SK-N-MC (cell line): ENCODE measurements around the gene KIF16B.

Source experiments
- DNase-seq: peaks from one replicate; pipeline ENCODE4 v3.0.0-alpha.2; 2011; ENCODE audit warnings: low read depth, low spot score
- H3K27ac ChIP-seq: fragments of 200-600 bp; sonication (generic); 2 replicates; pipeline ENCODE4 v1.5.1; 2016; ENCODE audit warnings: mixed run types
- H3K36me3 ChIP-seq: fragments of 200-600 bp; sonication (generic); 2 replicates; pipeline ENCODE4 v1.6.1; 2017; ENCODE audit warnings: antibody characterized with exemption, low read length, mixed read lengths; ENCODE audit not compliant: insufficient read depth
- H3K4me3 ChIP-seq: fragments of 200-600 bp; sonication (generic); 2 replicates; pipeline ENCODE4 v1.5.1; 2016
- H3K9ac ChIP-seq: fragments of 200-600 bp; sonication (generic); 2 replicates; pipeline ENCODE4 v1.8.0; 2017; ENCODE audit warnings: mixed run types, mixed read lengths; ENCODE audit not compliant: insufficient read length
- H3K9me3 ChIP-seq: fragments of 200-600 bp; sonication (generic); 2 replicates; pipeline ENCODE4 v1.6.1; 2017; ENCODE audit warnings: low read depth, mild to moderate bottlenecking, antibody characterized with exemption, low read length, moderate library complexity, mixed read lengths
- EZH2 ChIP-seq: fragments of 200-600 bp; sonication (generic); IDR thresholded peaks from one replicate; pipeline ENCODE4 v1.6.1; 2017; ENCODE audit warnings: antibody characterized with exemption
- FOXP2 ChIP-seq: optimal IDR thresholded peaks from 2 replicates; pipeline ENCODE3; 2011; ENCODE audit warnings: mild to moderate bottlenecking, moderate library complexity; ENCODE audit not compliant: insufficient read depth; ENCODE audit errors: extremely low read length, control extremely low read depth
- POLR2AphosphoS5 ChIP-seq: IDR thresholded peaks from 2 replicates; pipeline ENCODE4 v1.6.1; 2012; ENCODE audit warnings: mild to moderate bottlenecking, low read depth, low read length, borderline replicate concordance

KIF16B gene

DNA sequence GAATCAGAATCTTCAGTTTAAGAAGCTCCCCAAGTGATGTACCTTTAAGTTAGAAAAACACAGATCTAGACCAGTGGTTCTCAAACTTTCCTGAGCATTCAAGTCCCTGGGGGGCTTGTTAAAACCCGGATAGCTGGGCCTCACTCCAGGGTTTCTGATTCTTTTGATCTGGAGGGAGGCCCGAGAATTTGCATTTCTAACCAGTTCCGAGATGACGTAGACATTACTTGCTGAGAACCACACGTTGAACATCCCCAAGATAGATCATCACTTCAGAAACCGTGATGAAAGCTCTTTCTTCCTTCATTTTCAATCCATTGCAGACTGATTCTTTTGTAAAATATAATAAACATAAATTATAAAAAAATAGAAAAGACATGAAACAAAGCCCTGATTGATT lies 40.7 kb upstream of the KIF16B start:
- DNase-seq: no peak
- no peak overlapping the region for H3K9ac ChIP-seq
- TF ChIP-seq POLR2AphosphoS5 (no peak), EZH2 (no peak), FOXP2 (no peak)

DNA sequence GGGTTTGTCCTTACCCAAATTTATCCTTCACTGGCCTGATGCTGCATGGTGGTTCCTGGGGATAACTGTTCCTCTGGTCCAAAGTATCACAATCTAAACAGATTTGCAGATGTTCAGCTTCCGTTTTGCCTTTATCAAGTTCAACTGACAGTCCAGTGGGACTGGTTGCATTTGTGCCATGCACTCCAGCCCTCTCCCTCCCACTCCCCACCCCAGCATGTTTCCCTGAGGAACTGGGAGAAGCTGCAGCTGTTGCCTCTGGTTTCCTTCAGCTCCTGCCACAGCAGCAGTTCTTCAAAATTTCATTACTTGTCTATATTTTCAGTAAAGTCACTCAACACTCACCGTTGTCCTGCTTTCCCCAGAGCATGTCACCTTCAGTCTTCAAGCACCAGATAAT lies 39.5 kb upstream of the KIF16B start:
- no peak overlapping the region for H3K27ac ChIP-seq
- no peak overlapping the region for H3K9ac ChIP-seq
- DNase-seq: no peak
- H3K36me3 ChIP-seq: no peaks in the 10 kb centered on the region
- TF ChIP-seq POLR2AphosphoS5: no peak
- no peak for TF ChIP-seq EZH2
- H3K4me3 ChIP-seq: no peak overlapping the region
- H3K9me3 ChIP-seq: no peaks in the 10 kb centered on the region

More for the DNA sequence above, 40.7 kb upstream of the KIF16B start:
- Histone ChIP-seq H3K27ac (no peak overlapping the region), H3K9me3 (no peaks in the 10 kb centered on the region), H3K4me3 (no peak overlapping the region), H3K36me3 (no peaks in the 10 kb centered on the region)

DNA sequence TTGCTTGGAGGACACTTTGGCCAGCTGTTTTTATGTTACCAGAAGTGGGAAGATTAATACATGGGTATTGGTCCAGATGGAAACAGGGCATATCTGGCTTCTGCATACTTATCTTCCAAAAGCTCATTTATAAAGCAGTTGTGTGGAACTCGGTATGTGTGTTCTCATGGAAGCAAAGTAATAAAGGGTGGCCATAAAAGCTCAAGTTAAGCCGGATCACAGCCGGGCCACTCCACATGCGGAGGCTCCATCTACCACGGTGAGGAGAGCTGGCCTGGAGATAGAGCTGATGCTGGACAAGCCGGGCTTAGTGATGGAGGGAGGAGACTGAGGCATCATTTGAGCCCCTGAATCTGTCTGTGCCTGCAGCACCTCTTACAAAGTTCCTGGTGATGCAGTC lies 38.6 kb upstream of the KIF16B start:
- Histone ChIP-seq H3K9ac (no peak overlapping the region), H3K4me3 (no peak overlapping the region), H3K9me3 (no peaks in the 10 kb centered on the region), H3K27ac (no peak overlapping the region), H3K36me3 (no peaks in the 10 kb centered on the region)
- DNase-seq: no peak
- TF ChIP-seq POLR2AphosphoS5: no peak
- no peak for TF ChIP-seq FOXP2
- TF ChIP-seq EZH2: no peak

DNA sequence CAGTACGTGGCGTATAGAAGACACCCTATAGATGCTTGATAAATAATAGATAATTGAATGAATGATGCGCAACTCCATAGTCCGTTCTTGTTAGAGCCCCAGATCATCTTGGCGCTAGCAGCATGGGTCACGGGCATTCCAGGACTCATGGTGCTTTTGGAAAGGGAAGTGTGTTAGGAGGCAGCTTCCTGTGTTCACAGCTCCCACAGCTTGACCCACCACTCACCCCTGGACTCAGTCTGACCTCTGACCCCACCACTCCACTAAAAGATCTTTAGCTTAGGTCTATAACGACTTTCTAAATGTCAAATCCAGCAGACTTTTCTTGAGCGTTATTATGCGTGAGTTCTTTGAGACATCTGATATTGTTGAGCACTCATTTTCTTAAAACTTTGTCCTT lies 35.8 kb upstream of the KIF16B start:
- TF ChIP-seq FOXP2 (no peak), EZH2 (no peak), POLR2AphosphoS5 (no peak)
- Histone ChIP-seq H3K9me3 (no peaks in the 10 kb centered on the region), H3K36me3 (no peaks in the 10 kb centered on the region), H3K9ac (no peak overlapping the region), H3K27ac (no peak overlapping the region), H3K4me3 (no peak overlapping the region)
- no peak for DNase-seq

DNA sequence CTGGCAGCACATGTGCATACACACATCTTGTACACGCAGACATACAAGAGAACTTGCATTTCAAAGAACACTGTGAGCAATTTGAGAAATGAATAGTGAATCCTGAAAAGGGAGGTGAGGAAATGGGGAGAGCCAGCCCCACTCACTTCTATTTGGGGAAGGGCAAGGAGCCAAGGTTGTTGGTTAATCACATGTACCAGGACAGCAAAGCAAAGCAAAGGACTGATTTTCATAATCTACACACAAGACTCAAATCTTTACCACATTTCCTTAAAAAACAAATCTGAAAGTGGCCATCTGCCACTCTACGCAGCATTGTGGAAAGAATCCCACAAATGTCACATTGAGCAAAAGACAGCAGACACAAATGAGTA lies 35.0 kb upstream of the KIF16B start:
- Histone ChIP-seq H3K4me3 (peak overlapping the region; percentile 56), H3K9me3 (no peaks in the 10 kb centered on the region), H3K27ac (peak overlapping the region; percentile 72), H3K9ac (peak overlapping the region; percentile 7), H3K36me3 (no peaks in the 10 kb centered on the region)
- no peak for TF ChIP-seq EZH2
- TF ChIP-seq POLR2AphosphoS5: no peak
- TF ChIP-seq FOXP2: no peak
- no peak for DNase-seq

DNA sequence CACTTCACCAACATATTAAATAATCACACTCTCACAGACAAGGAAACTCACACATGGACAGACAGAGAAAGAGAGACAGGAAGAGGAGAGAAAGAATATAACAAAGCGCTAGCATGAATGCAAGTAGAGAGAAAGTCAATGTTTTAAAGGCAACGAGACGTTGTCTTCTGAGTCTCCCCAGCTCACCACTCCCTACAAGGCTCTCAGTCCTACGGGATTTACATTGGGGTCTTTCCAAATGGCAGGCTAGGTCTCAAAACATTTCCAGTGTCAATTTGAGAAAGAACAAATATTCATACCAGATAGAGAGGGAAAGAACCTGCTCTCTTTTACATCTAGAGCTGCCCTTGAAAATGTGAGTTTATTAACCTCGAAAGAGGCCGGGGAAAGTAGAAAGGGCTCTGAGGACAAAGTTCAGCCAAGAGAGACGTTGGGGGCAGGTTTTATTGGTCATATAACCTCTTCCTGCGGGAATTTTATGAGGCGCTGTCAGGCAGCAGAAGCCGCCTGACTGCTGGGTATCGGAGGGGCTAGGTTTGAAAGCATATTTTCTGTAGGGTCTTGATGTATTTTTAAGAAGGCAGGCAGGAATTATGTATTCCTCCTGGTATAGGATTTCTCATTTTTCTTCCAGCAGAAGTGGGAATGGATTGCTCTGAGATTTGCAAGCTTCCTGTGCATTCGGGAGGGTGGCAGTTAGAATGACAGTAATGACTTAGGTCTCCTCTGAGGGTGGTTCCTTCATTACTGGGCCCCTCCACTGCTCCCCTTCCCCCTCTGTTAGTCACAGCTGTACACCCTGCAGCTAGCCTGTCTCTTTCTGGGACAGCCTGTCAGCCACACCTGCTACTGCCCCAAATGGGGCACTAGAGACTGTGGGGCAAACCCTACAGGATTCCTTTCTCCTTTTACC lies 34.4 kb upstream of the KIF16B start:
- Histone ChIP-seq H3K9me3 (no peaks in the 10 kb centered on the region), H3K27ac (peak overlapping the region; percentile 72), H3K36me3 (no peaks in the 10 kb centered on the region), H3K9ac (peak overlapping the region; percentile 32), H3K4me3 (peak overlapping the region; percentile 56)
- TF ChIP-seq EZH2 (no peak), POLR2AphosphoS5 (no peak), FOXP2 (no peak)
- peak; percentile 10 for DNase-seq

DNA sequence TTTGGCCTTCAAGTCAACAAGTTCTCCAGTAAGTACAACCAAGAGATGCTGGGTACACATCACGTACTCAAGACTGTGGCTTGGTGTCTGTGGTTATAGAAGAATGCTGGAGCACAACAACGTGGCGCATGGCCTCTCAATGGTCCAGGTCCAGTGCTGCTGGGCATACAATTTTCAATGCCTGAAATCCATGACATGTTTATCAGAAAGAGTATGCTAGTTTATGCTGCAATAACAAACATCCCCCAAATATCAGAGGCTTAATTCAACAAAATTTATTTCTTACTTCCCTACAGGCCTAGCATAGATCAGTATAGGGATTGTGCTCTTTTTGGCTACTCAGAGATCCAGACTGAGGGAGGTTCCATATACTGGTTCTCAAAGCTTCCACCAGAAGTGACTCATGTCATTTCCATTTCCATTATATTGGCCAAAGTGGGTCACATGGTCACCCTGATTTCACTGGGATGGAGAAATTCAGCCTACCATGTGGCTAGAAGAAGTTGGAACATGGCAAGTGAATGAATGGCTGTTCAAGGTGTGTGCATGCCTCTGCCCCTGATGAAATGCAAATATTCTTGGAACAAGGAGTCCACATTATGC lies 33.3 kb upstream of the KIF16B start:
- no peak overlapping the region for H3K4me3 ChIP-seq
- H3K9ac ChIP-seq: no peak overlapping the region
- no peaks in the 10 kb centered on the region for H3K9me3 ChIP-seq
- H3K27ac ChIP-seq: no peak overlapping the region
- DNase-seq: no peak
- H3K36me3 ChIP-seq: no peaks in the 10 kb centered on the region
- no peak for TF ChIP-seq EZH2
- TF ChIP-seq FOXP2: no peak
- TF ChIP-seq POLR2AphosphoS5: no peak

DNA sequence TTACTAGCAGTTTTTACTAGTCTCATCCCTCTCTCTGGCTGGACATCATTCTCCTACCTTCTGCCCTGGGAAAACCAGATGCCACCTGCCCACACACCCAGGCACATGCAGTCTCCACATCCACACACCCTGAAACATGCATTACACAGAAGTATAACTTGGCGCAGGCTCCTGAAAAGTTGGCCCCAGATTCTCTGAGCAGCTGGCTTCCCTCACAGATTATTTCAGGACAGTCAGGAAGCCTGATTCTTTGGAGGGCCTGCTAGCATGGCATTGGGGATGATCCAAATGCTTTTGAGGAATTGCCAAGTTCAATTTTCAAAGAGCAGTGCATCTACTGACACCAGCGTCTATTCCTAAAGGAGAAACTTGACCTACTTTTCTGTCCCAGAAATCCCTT lies 27.8 kb upstream of the KIF16B start:
- Histone ChIP-seq H3K36me3 (no peaks in the 10 kb centered on the region), H3K4me3 (no peak overlapping the region), H3K9ac (no peak overlapping the region), H3K9me3 (no peaks in the 10 kb centered on the region), H3K27ac (no peak overlapping the region)
- TF ChIP-seq POLR2AphosphoS5: no peak
- no peak for TF ChIP-seq FOXP2
- TF ChIP-seq EZH2: no peak
- no peak for DNase-seq

DNA sequence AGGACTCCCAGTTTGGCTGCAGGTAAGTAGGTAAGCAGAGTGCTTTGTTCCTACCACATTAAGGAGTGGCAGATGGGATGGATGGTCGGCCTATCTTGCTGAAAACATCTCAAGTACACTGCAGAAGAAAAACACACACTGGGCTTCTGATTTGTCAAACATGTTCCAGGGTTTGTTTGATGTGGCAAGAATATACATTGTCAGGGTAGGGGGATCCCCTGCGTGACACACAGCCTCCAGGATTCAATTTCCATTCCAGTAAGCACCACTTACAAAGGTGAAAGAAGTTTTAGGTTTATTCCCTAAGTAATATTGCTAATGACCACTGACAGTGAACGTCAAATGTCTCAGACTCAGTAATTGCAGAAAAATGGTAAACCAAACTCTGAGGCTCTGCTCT lies 26.0 kb upstream of the KIF16B start:
- Histone ChIP-seq H3K9me3 (no peaks in the 10 kb centered on the region), H3K27ac (no peak overlapping the region), H3K4me3 (no peak overlapping the region), H3K36me3 (no peaks in the 10 kb centered on the region), H3K9ac (no peak overlapping the region)
- TF ChIP-seq EZH2: no peak
- no peak for TF ChIP-seq FOXP2
- no peak for TF ChIP-seq POLR2AphosphoS5
- no peak for DNase-seq
